ENCODE data around the gene MYMX.

- TF ChIP-seq CTCF (IDR thresholded peaks at IDR 0.05), result no peak
- no peak for TF ChIP-seq REST (IDR thresholded peaks at IDR 0.05; ENCODE audit: insufficient read depth in 1 of 2, low read depth in 2 of 2, low read length in 1 of 2)
Observed at GRCh38 chr6:44263354-44264100, 46.8 kb downstream of the MYMX start.
